ENCODE measurements around the gene ZIC2. TPM values are rescaled to one million over a fixed set of nuclear protein-coding genes. Genes with fewer than 3 reads are reported as not detected.
"Not testable (repeated sequence)": the region's sequence is repeated elsewhere in the genome, so short reads cannot be mapped to it uniquely, and the experiment has no call there.

Gene ZIC2
- total RNA-seq, 1 donor from 2014 or later, result not detected

DNA sequence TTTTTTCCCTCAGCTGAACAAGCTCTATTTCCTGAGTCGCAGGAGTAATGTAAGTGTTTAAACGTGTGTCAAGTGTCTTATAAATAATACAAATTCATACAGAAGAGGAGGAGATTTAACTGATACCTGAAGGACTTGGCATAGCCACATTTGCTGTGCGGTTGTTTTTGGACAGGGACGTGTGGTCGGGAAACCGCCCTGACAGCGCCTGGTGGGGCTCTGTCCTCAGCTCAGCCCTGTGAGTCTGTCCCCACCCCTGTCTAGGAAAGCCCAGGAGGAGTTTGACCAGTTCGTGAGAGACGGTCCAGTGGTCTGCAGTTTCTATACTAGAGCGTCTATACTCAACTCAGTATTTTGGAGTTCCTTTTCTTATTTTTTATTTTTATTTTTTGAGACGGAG lies 16.7 kb downstream of the ZIC2 start:
- no peak for DNase-seq (ENCODE audit: low read depth, low spot score)

- DNase-seq (ENCODE audit: low read depth, low spot score), result no peak
These were observed 33.0 kb downstream of the ZIC2 start for GRCh38 chr13:100014621-100015020.

DNA sequence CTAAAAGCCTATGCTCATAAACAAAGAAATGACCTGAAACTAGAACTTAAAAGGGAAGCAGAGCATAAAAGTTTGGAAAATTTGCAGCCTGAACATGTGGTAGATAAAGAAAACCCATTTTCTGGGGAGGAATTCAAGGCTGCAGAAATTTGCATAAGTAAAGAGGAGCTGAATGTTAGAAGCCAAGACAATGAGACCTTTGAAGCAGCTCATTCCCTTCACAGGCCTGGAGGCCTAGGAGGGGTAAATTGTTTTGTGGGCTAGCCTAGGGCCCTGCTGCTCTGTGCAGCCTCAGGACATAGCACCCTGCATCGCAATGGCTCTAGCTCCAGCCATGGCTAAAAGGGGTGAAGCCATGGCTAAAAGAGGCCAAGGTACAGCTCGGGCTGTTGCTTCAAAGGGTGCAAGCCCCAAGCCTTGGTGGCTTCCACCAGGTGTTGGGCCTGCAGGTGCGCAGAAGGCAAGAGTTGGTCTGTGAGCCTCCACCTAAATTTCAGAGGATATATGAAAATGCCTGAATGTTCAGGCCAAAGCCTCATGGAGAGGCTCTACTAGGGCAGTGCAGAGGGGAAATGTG lies 38.3 kb downstream of the ZIC2 start:
- DNase-seq (ENCODE audit: low read depth, low spot score), result no peak

DNA sequence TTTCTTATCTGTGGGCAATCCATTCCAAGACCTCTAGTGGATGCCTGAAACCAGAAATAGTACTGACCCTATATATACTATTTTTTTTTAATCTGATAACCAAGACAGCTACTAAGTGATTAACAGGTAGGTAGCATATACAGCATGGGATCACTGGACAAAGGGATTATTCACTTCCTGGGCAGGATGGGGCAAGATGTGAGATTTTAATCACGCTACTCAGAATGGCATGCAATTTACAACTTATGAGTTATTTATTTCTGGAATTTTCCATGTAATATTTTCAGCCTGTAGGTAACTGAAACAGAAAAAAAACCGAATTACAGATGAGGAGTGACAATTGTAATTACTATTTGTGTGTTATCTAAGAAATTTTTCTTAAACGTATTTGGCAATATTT lies 41.2 kb downstream of the ZIC2 start:
- DNase-seq (ENCODE audit: low read depth, low spot score), result no peak

- no peak for DNase-seq (ENCODE audit: low read depth, low spot score)
These were observed 42.4 kb downstream of the ZIC2 start for GRCh38 chr13:100024023-100024422.

- DNase-seq (ENCODE audit: low read depth, low spot score), result no peak
These were observed 48.3 kb downstream of the ZIC2 start for GRCh38 chr13:100029933-100030332.

- DNase-seq (ENCODE audit: low read depth, low spot score), result not testable (repeated sequence)
These were observed 51.1 kb downstream of the ZIC2 start for GRCh38 chr13:100032642-100033041.

GRCh38 chr13:100035936-100036335 lies 54.4 kb downstream of the ZIC2 start:
- DNase-seq (ENCODE audit: low read depth, low spot score), result no peak

Other genes with a start within 250 kb of the ZIC2 start
- gene ZIC5, start 10.0 kb upstream of the ZIC2 start, total RNA-seq, result not detected in 2 replicates
- 23.3 and 28.6 TPM in 2 replicates for gene PCCA, start 107.3 kb downstream of the ZIC2 start, total RNA-seq